Effector memory CD4-positive, alpha-beta T cell (primary cell): ENCODE data around the gene SLC9A7.
A peak's percentile ranks its signal among the peaks of the same experiment; 100 is the strongest.

ENCODE experiments used
- DNase-seq, 3 donors: peaks; one replicate each; pipeline ENCODE4 v3.0.0-alpha.2; 2020
- H3K27ac ChIP-seq: 2 replicates; pipeline ENCODE4 v1.7.0; 2013; ENCODE audit warnings: mild to moderate bottlenecking, low read length, moderate library complexity; ENCODE audit not compliant: insufficient read depth, poor library complexity, severe bottlenecking
- H3K27me3 ChIP-seq: replicated peaks from 2 replicates; pipeline ENCODE4 v1.7.0; 2013; ENCODE audit warnings: mild to moderate bottlenecking, low read length; ENCODE audit not compliant: insufficient read depth, control insufficient read depth, poor library complexity, severe bottlenecking
- H3K36me3 ChIP-seq: 2 replicates; pipeline ENCODE4 v1.7.0; 2013; ENCODE audit warnings: mild to moderate bottlenecking, low read length, moderate library complexity; ENCODE audit not compliant: control insufficient read depth, insufficient read depth
- H3K4me1 ChIP-seq: 2 replicates; pipeline ENCODE4 v1.7.0; 2013; ENCODE audit warnings: low read length, mild to moderate bottlenecking; ENCODE audit not compliant: control insufficient read depth, insufficient read depth, poor library complexity, severe bottlenecking
- H3K4me3 ChIP-seq: 2 replicates; pipeline ENCODE4 v1.7.0; 2013; ENCODE audit warnings: low read length, low read depth, mild to moderate bottlenecking; ENCODE audit not compliant: insufficient read depth, poor library complexity, severe bottlenecking
- H3K9me3 ChIP-seq: 2 replicates; pipeline ENCODE4 v1.7.0; 2013; ENCODE audit warnings: mild to moderate bottlenecking, low read length, moderate library complexity; ENCODE audit not compliant: control insufficient read depth

Gene SLC9A7

GRCh38 chrX:46618947-46619346 lies 140.0 kb downstream of the SLC9A7 start:
- Histone ChIP-seq H3K27me3 (no peaks in the 10 kb centered on the region), H3K36me3 (no peaks in the 10 kb centered on the region), H3K4me1 (no peaks in the 10 kb centered on the region), H3K4me3 (no peak overlapping the region), H3K27ac (no peak overlapping the region), H3K9me3 (no peaks in the 10 kb centered on the region)
- no peak for DNase-seq

GRCh38 chrX:46617906-46618305 lies 141.0 kb downstream of the SLC9A7 start:
- no peaks in the 10 kb centered on the region for H3K36me3 ChIP-seq
- no peaks in the 10 kb centered on the region for H3K4me1 ChIP-seq
- H3K27ac ChIP-seq = no peak overlapping the region
- H3K27me3 ChIP-seq = no peaks in the 10 kb centered on the region
- no peak for DNase-seq
- no peak overlapping the region for H3K4me3 ChIP-seq
- H3K9me3 ChIP-seq = no peaks in the 10 kb centered on the region

- DNase-seq = peak; percentile 4 to 21 (median 13)
Observed at GRCh38 chrX:46611658-46612362, 147.1 kb downstream of the SLC9A7 start.

GRCh38 chrX:46610070-46610658 lies 148.8 kb downstream of the SLC9A7 start:
- no peaks in the 10 kb centered on the region for H3K4me1 ChIP-seq
- no peak overlapping the region for H3K27ac ChIP-seq
- H3K36me3 ChIP-seq = no peaks in the 10 kb centered on the region
- H3K9me3 ChIP-seq = no peaks in the 10 kb centered on the region
- no peak overlapping the region for H3K4me3 ChIP-seq
- no peak for DNase-seq
- H3K27me3 ChIP-seq = no peaks in the 10 kb centered on the region

More at GRCh38 chrX:46611658-46612362, 147.1 kb downstream of the SLC9A7 start:
- Histone ChIP-seq H3K9me3 (no peaks in the 10 kb centered on the region), H3K27me3 (no peaks in the 10 kb centered on the region), H3K4me3 (no peak overlapping the region), H3K36me3 (no peaks in the 10 kb centered on the region), H3K27ac (no peak overlapping the region), H3K4me1 (no peaks in the 10 kb centered on the region)

GRCh38 chrX:46607916-46608315 lies 151.0 kb downstream of the SLC9A7 start:
- Histone ChIP-seq H3K27ac (no peak overlapping the region), H3K4me1 (no peaks in the 10 kb centered on the region), H3K36me3 (no peaks in the 10 kb centered on the region), H3K9me3 (no peaks in the 10 kb centered on the region), H3K4me3 (no peak overlapping the region), H3K27me3 (no peaks in the 10 kb centered on the region)
- no peak for DNase-seq

GRCh38 chrX:46602468-46603102 lies 156.3 kb downstream of the SLC9A7 start:
- H3K4me3 ChIP-seq = no peak overlapping the region
- DNase-seq = no peak
- H3K9me3 ChIP-seq = no peaks in the 10 kb centered on the region
- no peaks in the 10 kb centered on the region for H3K4me1 ChIP-seq
- H3K27ac ChIP-seq = no peak overlapping the region
- no peaks in the 10 kb centered on the region for H3K27me3 ChIP-seq
- H3K36me3 ChIP-seq = no peaks in the 10 kb centered on the region

- H3K27me3 ChIP-seq = no peaks in the 10 kb centered on the region
- H3K27ac ChIP-seq = no peak overlapping the region
- no peaks in the 10 kb centered on the region for H3K36me3 ChIP-seq
- no peaks in the 10 kb centered on the region for H3K4me1 ChIP-seq
- H3K9me3 ChIP-seq = no peaks in the 10 kb centered on the region
- no peak for DNase-seq
- H3K4me3 ChIP-seq = no peak overlapping the region
Observed at GRCh38 chrX:46601283-46601682, 157.6 kb downstream of the SLC9A7 start.

GRCh38 chrX:46599051-46599560 lies 159.8 kb downstream of the SLC9A7 start:
- Histone ChIP-seq H3K9me3 (no peaks in the 10 kb centered on the region), H3K4me3 (no peak overlapping the region), H3K4me1 (no peaks in the 10 kb centered on the region), H3K27ac (no peak overlapping the region), H3K36me3 (no peaks in the 10 kb centered on the region), H3K27me3 (no peaks in the 10 kb centered on the region)
- DNase-seq = no peak

- Histone ChIP-seq H3K27me3 (no peaks in the 10 kb centered on the region), H3K27ac (no peak overlapping the region), H3K9me3 (no peaks in the 10 kb centered on the region), H3K4me3 (no peak overlapping the region), H3K36me3 (no peaks in the 10 kb centered on the region), H3K4me1 (no peaks in the 10 kb centered on the region)
- no peak for DNase-seq
Observed at GRCh38 chrX:46597771-46598170, 161.1 kb downstream of the SLC9A7 start.

- DNase-seq = no peak
- no peaks in the 10 kb centered on the region for H3K4me1 ChIP-seq
- H3K4me3 ChIP-seq = no peak overlapping the region
- no peaks in the 10 kb centered on the region for H3K9me3 ChIP-seq
- H3K36me3 ChIP-seq = no peaks in the 10 kb centered on the region
- no peaks in the 10 kb centered on the region for H3K27me3 ChIP-seq
- no peak overlapping the region for H3K27ac ChIP-seq
Observed at GRCh38 chrX:46597208-46597607, 161.7 kb downstream of the SLC9A7 start.
